Neural progenitor cell (in vitro differentiated cells): Measurements from ENCODE around the gene HMBS.

Experiments
- CTCF ChIP-seq: fragments of 200-600 bp; sonication (generic); IDR thresholded peaks from 2 replicates; pipeline ENCODE4 v1.5.1; 2017; ENCODE audit warnings: antibody characterized with exemption, mild to moderate bottlenecking
- EZH2 ChIP-seq: fragments of 200-600 bp; sonication (generic); IDR thresholded peaks from 2 replicates; pipeline ENCODE4 v1.6.1; 2017; ENCODE audit warnings: antibody characterized with exemption, mild to moderate bottlenecking, moderate library complexity
- EZH2phosphoT487 ChIP-seq: fragments of 200-600 bp; sonication (generic); IDR thresholded peaks from 2 replicates; pipeline ENCODE4 v1.6.1; 2017; ENCODE audit warnings: antibody characterized with exemption

GRCh38 chr11:119114351-119114750, 29.7 kb downstream of the HMBS start:
- TF ChIP-seq CTCF (no peak), EZH2 (no peak), EZH2phosphoT487 (no peak)
